GM12878 (cell line): Measurements from ENCODE around the gene PPP1R15A. TPM values are rescaled to one million over a fixed set of nuclear protein-coding genes. Genes with fewer than 3 reads are reported as not detected.

Source experiments
- ATAC-seq: fragments of 200-7000 bp; cut with Tn5 transposase; 3 replicates; pipeline ENCODE4 v1.9.1; 2020; ENCODE audit warnings: mild to moderate bottlenecking, moderate library complexity
- BruUV-seq: library from RNA; stranded (reverse); fragments of 400-500 nt; replicated peaks from 2 replicates; lab custom pipeline; 2021; lab: Mats Ljungman, UMichigan
- CTCF ChIA-PET: fragments of 300-600 bp; sonication (Branson Sonifier 250); formaldehyde crosslinking; extraction: SDS; loops from one replicate; lab custom pipeline; 2021; ENCODE audit warnings: inconsistent platforms; lab: Yijun Ruan, JAX
- POLR2A ChIA-PET: fragments of 350-600 bp; formaldehyde crosslinking; extraction: SDS; loops from one replicate; lab custom pipeline; 2021; ENCODE audit warnings: inconsistent platforms; lab: Charles Lee
- RAD21 ChIA-PET: fragments of 300-600 bp; sonication (Branson Sonifier 250); formaldehyde crosslinking; loops from one replicate; lab custom pipeline; 2023; ENCODE audit warnings: antibody characterized with exemption; ENCODE audit not compliant: unreplicated experiment; lab: Charles Lee
- SMC1A ChIA-PET: fragments of 300-600 bp; sonication (Branson Sonifier 250); formaldehyde crosslinking; loops from one replicate; lab custom pipeline; 2023; ENCODE audit not compliant: unreplicated experiment, uncharacterized antibody; lab: Charles Lee
- DNase-seq: peaks from one replicate; pipeline ENCODE4 v3.0.0-alpha.2; 2011; ENCODE audit warnings: low read depth, low spot score
- FAIRE-seq: peaks from 3 replicates; lab custom pipeline; 2011; peaks lifted over from hg19 to GRCh38; lab: Jason Lieb, UNC
- H2AFZ ChIP-seq: 2 replicates; pipeline ENCODE4 v1.6.0; 2011; ENCODE audit warnings: low read depth, low read length, control low read depth; ENCODE audit not compliant: control insufficient read depth
- H3K27ac ChIP-seq: 2 replicates; pipeline ENCODE4 v1.5.1; 2011; ENCODE audit warnings: control low read depth; ENCODE audit not compliant: control insufficient read depth, insufficient read depth
- H3K27me3 ChIP-seq, 2 experiments: replicated peaks in 1 of 2; 2 replicates each; pipeline versions ENCODE4 v1.6.0 to v1.6.1; 2011; ENCODE audit warnings: low read length in 1 of 2; ENCODE audit not compliant: control insufficient read depth in 2 of 2, insufficient read depth in 2 of 2
- H3K36me3 ChIP-seq, 2 experiments: 2 replicates each; pipeline ENCODE4 v1.5.1; 2011; ENCODE audit warnings: low read length in 1 of 2; ENCODE audit not compliant: control insufficient read depth in 2 of 2, insufficient read depth in 2 of 2
- H3K4me1 ChIP-seq: 2 replicates; pipeline ENCODE4 v1.6.1; 2011; ENCODE audit warnings: mild to moderate bottlenecking, low read length, moderate library complexity, mixed read lengths; ENCODE audit not compliant: control insufficient read depth, insufficient read depth
- H3K4me2 ChIP-seq: 2 replicates; pipeline ENCODE4 v1.6.0; 2011; ENCODE audit warnings: control low read depth; ENCODE audit not compliant: control insufficient read depth, insufficient read depth
- H3K4me3 ChIP-seq: fragments of 200-600 bp; sonication (generic); 2 replicates; pipeline ENCODE4 v1.5.1; 2016
- H3K79me2 ChIP-seq: 2 replicates; pipeline ENCODE4 v1.6.0; 2011; ENCODE audit warnings: low read length; ENCODE audit not compliant: control insufficient read depth, insufficient read depth
- H3K9ac ChIP-seq: 2 replicates; pipeline ENCODE4 v1.8.0; 2011; ENCODE audit warnings: low read length, control low read depth, mixed read lengths; ENCODE audit not compliant: control insufficient read depth, insufficient read depth
- H3K9me3 ChIP-seq: replicated peaks from 3 replicates; pipeline ENCODE4 v1.5.1; 2011; ENCODE audit warnings: mild to moderate bottlenecking, low read length; ENCODE audit not compliant: control insufficient read depth, insufficient read depth
- H4K20me1 ChIP-seq: 2 replicates; pipeline ENCODE4 v1.6.0; 2011; ENCODE audit not compliant: control insufficient read depth, insufficient read depth
- EZH2 ChIP-seq: IDR thresholded peaks from 2 replicates; pipeline ENCODE4 v1.6.1; 2012; ENCODE audit warnings: low read depth, mild to moderate bottlenecking, control low read depth, inconsistent platforms, low read length, borderline replicate concordance; ENCODE audit not compliant: control insufficient read depth
- HDAC2 ChIP-seq: fragments of 200-600 bp; sonication (generic); IDR thresholded peaks from 2 replicates; pipeline ENCODE4 v1.6.1; 2017
- MTA2 ChIP-seq: fragments of 450-650 bp; IDR thresholded peaks from 2 replicates; pipeline ENCODE4 v1.6.1; 2016; ENCODE audit warnings: low read depth, mild to moderate bottlenecking, moderate library complexity
- RB1 ChIP-seq: fragments of 450-650 bp; formaldehyde crosslinking; IDR thresholded peaks from 2 replicates; pipeline ENCODE4 v1.6.1; 2017; ENCODE audit warnings: mild to moderate bottlenecking, borderline replicate concordance
- SREBF1 ChIP-seq: IDR thresholded peaks from 2 replicates; pipeline ENCODE4 v1.6.1; 2012; ENCODE audit warnings: mild to moderate bottlenecking, low read length
- WGBS: methylation state at CpG from one replicate; pipeline ENCODE4 v1.1.6; 2016; ENCODE audit warnings: low lambda C conversion rate; ENCODE audit not compliant: insufficient replicate concordance, insufficient coverage; ENCODE audit errors: missing lambda C conversion rate; 5-methylcytosine and 5-hydroxymethylcytosine counted together
- in situ Hi-C: fragments of 300-500 bp; cut with MboI; formaldehyde crosslinking; loops from 9 replicates; pipeline ENCODE4 v1.14.3; 2018; ENCODE audit warnings: mixed read lengths
- intact Hi-C: fragments of 100-400 bp; cut with micrococcal nuclease; formaldehyde crosslinking; loops from one replicate; pipeline ENCODE4 v1.14.2; 2022; ENCODE audit not compliant: unreplicated experiment
- polyA plus RNA-seq, 11 experiments: library from polyadenylated mRNA; depleted of rRNA in 4 of 11; unstranded in 6 of 11; stranded (reverse) in 5 of 11; fragments of >200 nt; fragmentation: Nextera tagmentation in 4 of 11; fragmentation: Illumina TruSeq in 1 of 11; extraction: Ambion mirVana in 4 of 11; extraction: Trizol in 1 of 11; gene quantifications; 1 replicate in 1 of 11; 2 replicates in 10 of 11; pipeline versions ENCODE4 v1.2.1 to v1.2.3, GENCODE V29; 2011 to 2016; ENCODE audit warnings: inconsistent platforms in 2 of 11, missing spikeins in 2 of 11, low read depth in 1 of 11
- total RNA-seq, 4 experiments: library from RNA; depleted of rRNA in 3 of 4; stranded (reverse); fragments of >200 nt in 3 of 4; fragmentation: Illumina TruSeq in 1 of 4; extraction: Trizol in 1 of 4; gene quantifications; 2 replicates each; pipeline versions ENCODE4 v1.2.1 to v1.2.3, GENCODE V29; 2013 to 2021
- TF ChIP-seq, protein P1 (sequence below): fragments of 450-650 bp; IDR thresholded peaks from 2 replicates; pipeline ENCODE4 v1.6.1; 2017; ENCODE audit warnings: mild to moderate bottlenecking, moderate library complexity
- TF ChIP-seq, protein P2 (sequence below): fragments of 450-650 bp; IDR thresholded peaks from 2 replicates; pipeline ENCODE4 v1.6.1; 2016; ENCODE audit warnings: mild to moderate bottlenecking
- TF ChIP-seq, protein P3 (sequence below): IDR thresholded peaks from 2 replicates; pipeline ENCODE4 v1.6.1; 2012; ENCODE audit warnings: low read depth, low read length, improper control_type of control experiment
- TF ChIP-seq, protein P4 (sequence below): fragments of 450-650 bp; IDR thresholded peaks from 2 replicates; pipeline ENCODE4 v1.6.1; 2017; ENCODE audit warnings: low read depth, mild to moderate bottlenecking, moderate library complexity

PPP1R15A gene
- total and polyA plus RNA-seq, 10 of the 15 experiments (the other 5 are each of a cell fraction or from before 2014, with no cell fraction given) = 0.68 to 50.8 (median 27.7) TPM

DNA sequence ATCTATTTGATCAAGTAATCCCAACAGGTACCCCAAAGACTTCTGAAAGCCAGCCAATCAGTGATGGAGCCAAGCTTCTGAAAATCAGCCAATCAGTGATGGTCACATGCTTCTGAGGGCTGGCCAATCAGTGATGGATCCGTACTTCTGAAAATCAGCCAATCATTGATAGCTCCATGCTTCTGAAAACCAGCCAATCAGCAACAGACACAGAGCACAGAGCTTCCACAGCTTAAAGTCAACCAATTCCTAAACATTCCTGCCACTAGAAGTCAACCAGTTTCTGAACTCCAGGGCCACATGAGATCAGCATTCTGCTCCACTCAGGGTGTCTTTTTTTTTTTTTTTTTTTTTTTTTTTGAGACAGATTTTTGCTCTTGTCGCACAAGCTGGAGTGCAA is 27.7 kb upstream of the PPP1R15A start (continued):
- TF ChIP-seq, protein P1, sequence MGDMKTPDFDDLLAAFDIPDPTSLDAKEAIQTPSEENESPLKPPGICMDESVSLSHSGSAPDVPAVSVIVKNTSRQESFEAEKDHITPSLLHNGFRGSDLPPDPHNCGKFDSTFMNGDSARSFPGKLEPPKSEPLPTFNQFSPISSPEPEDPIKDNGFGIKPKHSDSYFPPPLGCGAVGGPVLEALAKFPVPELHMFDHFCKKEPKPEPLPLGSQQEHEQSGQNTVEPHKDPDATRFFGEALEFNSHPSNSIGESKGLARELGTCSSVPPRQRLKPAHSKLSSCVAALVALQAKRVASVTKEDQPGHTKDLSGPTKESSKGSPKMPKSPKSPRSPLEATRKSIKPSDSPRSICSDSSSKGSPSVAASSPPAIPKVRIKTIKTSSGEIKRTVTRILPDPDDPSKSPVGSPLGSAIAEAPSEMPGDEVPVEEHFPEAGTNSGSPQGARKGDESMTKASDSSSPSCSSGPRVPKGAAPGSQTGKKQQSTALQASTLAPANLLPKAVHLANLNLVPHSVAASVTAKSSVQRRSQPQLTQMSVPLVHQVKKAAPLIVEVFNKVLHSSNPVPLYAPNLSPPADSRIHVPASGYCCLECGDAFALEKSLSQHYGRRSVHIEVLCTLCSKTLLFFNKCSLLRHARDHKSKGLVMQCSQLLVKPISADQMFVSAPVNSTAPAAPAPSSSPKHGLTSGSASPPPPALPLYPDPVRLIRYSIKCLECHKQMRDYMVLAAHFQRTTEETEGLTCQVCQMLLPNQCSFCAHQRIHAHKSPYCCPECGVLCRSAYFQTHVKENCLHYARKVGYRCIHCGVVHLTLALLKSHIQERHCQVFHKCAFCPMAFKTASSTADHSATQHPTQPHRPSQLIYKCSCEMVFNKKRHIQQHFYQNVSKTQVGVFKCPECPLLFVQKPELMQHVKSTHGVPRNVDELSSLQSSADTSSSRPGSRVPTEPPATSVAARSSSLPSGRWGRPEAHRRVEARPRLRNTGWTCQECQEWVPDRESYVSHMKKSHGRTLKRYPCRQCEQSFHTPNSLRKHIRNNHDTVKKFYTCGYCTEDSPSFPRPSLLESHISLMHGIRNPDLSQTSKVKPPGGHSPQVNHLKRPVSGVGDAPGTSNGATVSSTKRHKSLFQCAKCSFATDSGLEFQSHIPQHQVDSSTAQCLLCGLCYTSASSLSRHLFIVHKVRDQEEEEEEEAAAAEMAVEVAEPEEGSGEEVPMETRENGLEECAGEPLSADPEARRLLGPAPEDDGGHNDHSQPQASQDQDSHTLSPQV = no peak
- TF ChIP-seq MTA2 = no peak
- TF ChIP-seq, protein P2, sequence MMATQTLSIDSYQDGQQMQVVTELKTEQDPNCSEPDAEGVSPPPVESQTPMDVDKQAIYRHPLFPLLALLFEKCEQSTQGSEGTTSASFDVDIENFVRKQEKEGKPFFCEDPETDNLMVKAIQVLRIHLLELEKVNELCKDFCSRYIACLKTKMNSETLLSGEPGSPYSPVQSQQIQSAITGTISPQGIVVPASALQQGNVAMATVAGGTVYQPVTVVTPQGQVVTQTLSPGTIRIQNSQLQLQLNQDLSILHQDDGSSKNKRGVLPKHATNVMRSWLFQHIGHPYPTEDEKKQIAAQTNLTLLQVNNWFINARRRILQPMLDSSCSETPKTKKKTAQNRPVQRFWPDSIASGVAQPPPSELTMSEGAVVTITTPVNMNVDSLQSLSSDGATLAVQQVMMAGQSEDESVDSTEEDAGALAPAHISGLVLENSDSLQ = no peak
- TF ChIP-seq, protein P3, sequence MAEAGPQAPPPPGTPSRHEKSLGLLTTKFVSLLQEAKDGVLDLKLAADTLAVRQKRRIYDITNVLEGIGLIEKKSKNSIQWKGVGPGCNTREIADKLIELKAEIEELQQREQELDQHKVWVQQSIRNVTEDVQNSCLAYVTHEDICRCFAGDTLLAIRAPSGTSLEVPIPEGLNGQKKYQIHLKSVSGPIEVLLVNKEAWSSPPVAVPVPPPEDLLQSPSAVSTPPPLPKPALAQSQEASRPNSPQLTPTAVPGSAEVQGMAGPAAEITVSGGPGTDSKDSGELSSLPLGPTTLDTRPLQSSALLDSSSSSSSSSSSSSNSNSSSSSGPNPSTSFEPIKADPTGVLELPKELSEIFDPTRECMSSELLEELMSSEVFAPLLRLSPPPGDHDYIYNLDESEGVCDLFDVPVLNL = no peak

DNA sequence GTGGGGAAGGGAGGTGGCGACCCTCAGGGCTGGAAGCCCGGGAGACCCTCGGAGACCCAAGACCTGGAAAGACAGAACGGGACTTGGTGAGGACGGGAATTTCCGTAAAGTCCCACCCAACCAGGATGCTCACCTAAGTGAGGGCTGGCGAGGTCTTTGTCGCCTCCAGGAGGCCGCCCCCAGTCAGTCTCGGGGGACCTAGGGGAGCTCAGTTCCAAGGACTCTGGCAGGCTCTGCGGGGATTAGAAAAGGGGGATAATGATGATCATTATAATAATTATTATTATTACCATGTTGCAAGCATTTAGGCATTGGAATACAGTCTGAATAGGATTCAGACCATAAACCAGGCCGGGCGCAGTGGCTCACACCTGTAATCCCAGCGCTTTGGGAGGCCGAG is 26.8 kb upstream of the PPP1R15A start:
- Histone ChIP-seq H3K9me3 (no peaks in the 10 kb centered on the region), H3K36me3 (no peaks in the 10 kb centered on the region), H3K4me3 (no peak overlapping the region), H2AFZ (no peak overlapping the region), H3K27ac (no peak overlapping the region), H3K4me2 (no peak overlapping the region), H3K79me2 (no peaks in the 10 kb centered on the region), H3K4me1 (peaks cover 7% of the 10 kb centered on the region), H3K9ac (no peak overlapping the region), H3K27me3 (no peaks in the 10 kb centered on the region), H4K20me1 (no peaks in the 10 kb centered on the region)
- FAIRE-seq (no peak), DNase-seq (no peak), ATAC-seq (no peak)
- POLR2A ChIA-PET = no interaction called here
- WGBS = 63% methylated on average over 15 of the region's 15 CpGs
- SMC1A ChIA-PET = interaction anchor here (1.1 to 4.9 kb wide), 5 partner anchors 17 to 130 kb away, joined by 3 to 44 read pairs (median 4); no protein-coding TSS in a partner anchor
- BruUV-seq = no TSS peak
- intact Hi-C loops (no loop called here), in situ Hi-C loops (no loop called here)
- RAD21 ChIA-PET = interaction anchor here (1.0 to 4.4 kb wide), 3 partner anchors 57 to 126 kb away, joined by 3 to 27 read pairs (median 20); no protein-coding TSS in a partner anchor
- CTCF ChIA-PET = interaction anchor here (0.6 to 15.6 kb wide), 6 partner anchors 9 to 1060 kb away, joined by 3 to 520 read pairs (median 6); partner anchors contain the start of gene HSD17B14
- TF ChIP-seq SREBF1 = no peak
- TF ChIP-seq, protein P4, sequence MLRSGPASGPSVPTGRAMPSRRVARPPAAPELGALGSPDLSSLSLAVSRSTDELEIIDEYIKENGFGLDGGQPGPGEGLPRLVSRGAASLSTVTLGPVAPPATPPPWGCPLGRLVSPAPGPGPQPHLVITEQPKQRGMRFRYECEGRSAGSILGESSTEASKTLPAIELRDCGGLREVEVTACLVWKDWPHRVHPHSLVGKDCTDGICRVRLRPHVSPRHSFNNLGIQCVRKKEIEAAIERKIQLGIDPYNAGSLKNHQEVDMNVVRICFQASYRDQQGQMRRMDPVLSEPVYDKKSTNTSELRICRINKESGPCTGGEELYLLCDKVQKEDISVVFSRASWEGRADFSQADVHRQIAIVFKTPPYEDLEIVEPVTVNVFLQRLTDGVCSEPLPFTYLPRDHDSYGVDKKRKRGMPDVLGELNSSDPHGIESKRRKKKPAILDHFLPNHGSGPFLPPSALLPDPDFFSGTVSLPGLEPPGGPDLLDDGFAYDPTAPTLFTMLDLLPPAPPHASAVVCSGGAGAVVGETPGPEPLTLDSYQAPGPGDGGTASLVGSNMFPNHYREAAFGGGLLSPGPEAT = no peak
- no peak for TF ChIP-seq HDAC2
- TF ChIP-seq RB1 = no peak
- TF ChIP-seq EZH2 = no peak
